GM19467 (cell line): Measurements from ENCODE around the gene CFAP65.

Source experiments
- ATAC-seq: cut with Tn5 transposase; IDR thresholded peaks from one replicate; pipeline ENCODE4 v1.9.1; 2021; ENCODE audit warnings: mild to moderate bottlenecking, moderate library complexity; ENCODE audit not compliant: unreplicated experiment

Gene CFAP65

GRCh38 chr2:218993345-218994315 lies 47.7 kb downstream of the CFAP65 start, which contains the start of gene CRYBA2:
Gene CRYBA2, minus strand, starts transcription at chr2:218993422. Its CDS starts 246 bp downstream, at chr2:218993176.
- no peak for ATAC-seq

- ATAC-seq = no peak
Observed at GRCh38 chr2:218992703-218993344, 48.5 kb downstream of the CFAP65 start.

- no peak for ATAC-seq
Observed at GRCh38 chr2:218992196-218992595, 49.1 kb downstream of the CFAP65 start.

- ATAC-seq = no peak
Observed at GRCh38 chr2:218991674-218992168, 49.6 kb downstream of the CFAP65 start.

- ATAC-seq = no peak
Observed at GRCh38 chr2:218990612-218991011, 50.7 kb downstream of the CFAP65 start.

- ATAC-seq = no peak
Observed at GRCh38 chr2:218990052-218990451, 51.3 kb downstream of the CFAP65 start.

- no peak for ATAC-seq
Observed at GRCh38 chr2:218988650-218989049, 52.7 kb downstream of the CFAP65 start.

- ATAC-seq = no peak
Observed at GRCh38 chr2:218988164-218988563, 53.2 kb downstream of the CFAP65 start.

GRCh38 chr2:218986148-218986761 lies 55.1 kb downstream of the CFAP65 start:
- no peak for ATAC-seq

- no peak for ATAC-seq
Observed at GRCh38 chr2:218985325-218986091, 55.8 kb downstream of the CFAP65 start.

- no peak for ATAC-seq
Observed at GRCh38 chr2:218985021-218985324, 56.3 kb downstream of the CFAP65 start, which contains the start of gene FEV. Gene FEV, minus strand, starts transcription at chr2:218985184. Its CDS starts 109 bp downstream, at chr2:218985075.

GRCh38 chr2:218984239-218985020 lies 56.9 kb downstream of the CFAP65 start:
- no peak for ATAC-seq

- ATAC-seq = no peak
Observed at GRCh38 chr2:218983934-218984238, 57.4 kb downstream of the CFAP65 start.

GRCh38 chr2:218983263-218983933 lies 57.9 kb downstream of the CFAP65 start:
- no peak for ATAC-seq

GRCh38 chr2:218982586-218983262 lies 58.6 kb downstream of the CFAP65 start:
- no peak for ATAC-seq

- ATAC-seq = no peak
Observed at GRCh38 chr2:218981881-218982585, 59.3 kb downstream of the CFAP65 start.

- ATAC-seq = no peak
Observed at GRCh38 chr2:218981390-218981880, 59.9 kb downstream of the CFAP65 start.

GRCh38 chr2:218980735-218981389 lies 60.5 kb downstream of the CFAP65 start:
- no peak for ATAC-seq
